ENCODE results near the gene FBXO27.

DNA sequence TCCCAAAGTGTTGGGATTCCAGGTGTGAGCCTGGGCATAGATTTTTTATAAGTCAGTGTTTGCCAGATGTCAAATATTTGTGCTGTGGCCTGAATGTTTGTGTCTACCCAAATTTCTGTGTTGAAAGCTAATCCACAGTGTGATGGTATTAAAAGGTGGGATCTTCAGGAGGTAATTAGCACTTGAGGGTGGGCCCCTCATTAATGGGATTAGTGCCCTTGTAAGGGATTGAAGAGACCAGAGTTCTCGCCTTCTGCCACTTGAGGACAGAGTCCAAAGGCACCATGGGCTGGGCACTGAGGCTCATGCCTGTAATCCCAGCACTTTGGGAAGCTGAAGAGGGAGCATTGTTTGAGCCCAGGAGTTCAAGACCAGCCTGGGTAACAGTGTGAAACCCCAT lies 47.1 kb downstream of the FBXO27 start:
- TF ChIP-seq YY1 (IDR thresholded peaks at IDR 0.05) (no peak), CTCF (IDR thresholded peaks at IDR 0.05; ENCODE audit: low read depth, low read length, missing input control) (no peak), RXRA (IDR thresholded peaks at IDR 0.05) (no peak), FOXA1 (IDR thresholded peaks at IDR 0.05) (no peak)
- TF ChIP-seq, protein P1, sequence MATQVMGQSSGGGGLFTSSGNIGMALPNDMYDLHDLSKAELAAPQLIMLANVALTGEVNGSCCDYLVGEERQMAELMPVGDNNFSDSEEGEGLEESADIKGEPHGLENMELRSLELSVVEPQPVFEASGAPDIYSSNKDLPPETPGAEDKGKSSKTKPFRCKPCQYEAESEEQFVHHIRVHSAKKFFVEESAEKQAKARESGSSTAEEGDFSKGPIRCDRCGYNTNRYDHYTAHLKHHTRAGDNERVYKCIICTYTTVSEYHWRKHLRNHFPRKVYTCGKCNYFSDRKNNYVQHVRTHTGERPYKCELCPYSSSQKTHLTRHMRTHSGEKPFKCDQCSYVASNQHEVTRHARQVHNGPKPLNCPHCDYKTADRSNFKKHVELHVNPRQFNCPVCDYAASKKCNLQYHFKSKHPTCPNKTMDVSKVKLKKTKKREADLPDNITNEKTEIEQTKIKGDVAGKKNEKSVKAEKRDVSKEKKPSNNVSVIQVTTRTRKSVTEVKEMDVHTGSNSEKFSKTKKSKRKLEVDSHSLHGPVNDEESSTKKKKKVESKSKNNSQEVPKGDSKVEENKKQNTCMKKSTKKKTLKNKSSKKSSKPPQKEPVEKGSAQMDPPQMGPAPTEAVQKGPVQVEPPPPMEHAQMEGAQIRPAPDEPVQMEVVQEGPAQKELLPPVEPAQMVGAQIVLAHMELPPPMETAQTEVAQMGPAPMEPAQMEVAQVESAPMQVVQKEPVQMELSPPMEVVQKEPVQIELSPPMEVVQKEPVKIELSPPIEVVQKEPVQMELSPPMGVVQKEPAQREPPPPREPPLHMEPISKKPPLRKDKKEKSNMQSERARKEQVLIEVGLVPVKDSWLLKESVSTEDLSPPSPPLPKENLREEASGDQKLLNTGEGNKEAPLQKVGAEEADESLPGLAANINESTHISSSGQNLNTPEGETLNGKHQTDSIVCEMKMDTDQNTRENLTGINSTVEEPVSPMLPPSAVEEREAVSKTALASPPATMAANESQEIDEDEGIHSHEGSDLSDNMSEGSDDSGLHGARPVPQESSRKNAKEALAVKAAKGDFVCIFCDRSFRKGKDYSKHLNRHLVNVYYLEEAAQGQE (IDR thresholded peaks at IDR 0.05) = no peak
